GM10847 (cell line): Measurements from ENCODE around the gene SPTBN1.

Source experiments
- POLR2A ChIP-seq: IDR thresholded peaks from 2 replicates; pipeline ENCODE4 v1.6.1; 2011; ENCODE audit not compliant: insufficient read length; ENCODE audit errors: extremely low read depth

Gene SPTBN1

DNA sequence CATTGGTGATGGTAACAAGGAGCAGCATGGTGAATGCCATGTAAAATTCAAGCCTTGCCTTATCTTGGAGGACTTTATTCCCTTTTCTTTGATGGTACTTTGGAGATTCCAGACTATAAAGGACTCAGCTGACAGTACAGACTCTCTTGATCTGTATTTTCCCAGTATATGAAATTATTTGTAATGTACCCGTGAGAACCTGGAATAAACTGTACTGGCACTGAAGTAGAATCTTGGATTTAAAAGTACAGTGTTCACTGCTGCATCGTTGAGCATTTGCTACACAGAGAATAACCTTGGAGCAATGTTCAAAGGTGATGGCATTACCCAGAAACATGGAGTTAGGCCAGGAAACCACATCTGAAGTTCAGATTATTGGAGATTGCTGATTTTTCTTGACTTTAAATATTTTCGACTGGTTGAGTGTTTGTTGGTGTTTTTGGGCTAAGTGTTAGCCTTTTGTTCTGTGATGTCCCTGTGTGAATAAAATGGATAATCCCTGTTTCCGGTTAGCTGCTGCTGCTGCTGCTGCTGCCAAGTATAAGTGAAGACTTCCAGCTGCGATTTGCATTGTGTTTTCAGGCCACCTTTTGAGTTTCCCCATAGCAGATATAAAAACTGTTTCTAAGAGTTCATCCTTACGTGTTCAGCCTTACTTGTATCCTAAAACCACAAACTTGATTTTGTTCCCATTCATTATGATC is 122.0 kb downstream of the SPTBN1 start:
- no peak for TF ChIP-seq POLR2A

DNA sequence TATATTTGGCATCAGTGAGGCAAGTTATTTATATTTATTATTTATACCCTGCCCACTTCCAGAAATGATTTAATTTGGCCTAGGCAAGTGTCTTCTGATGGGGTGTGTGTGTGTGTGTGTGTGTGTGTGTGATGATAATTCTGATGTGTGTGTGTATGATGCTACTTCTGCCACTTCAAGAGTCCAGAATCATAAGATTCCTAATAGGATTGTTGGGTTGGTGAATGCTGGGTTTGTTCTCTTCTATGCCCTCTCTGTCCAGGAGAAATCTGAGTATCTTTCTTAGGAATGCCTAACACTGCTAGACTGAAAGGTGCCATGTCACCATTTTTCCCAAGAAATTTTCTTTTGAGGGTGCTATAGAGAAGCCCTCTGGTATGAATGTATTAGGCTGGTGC is 122.5 kb downstream of the SPTBN1 start:
- TF ChIP-seq POLR2A: no peak

DNA sequence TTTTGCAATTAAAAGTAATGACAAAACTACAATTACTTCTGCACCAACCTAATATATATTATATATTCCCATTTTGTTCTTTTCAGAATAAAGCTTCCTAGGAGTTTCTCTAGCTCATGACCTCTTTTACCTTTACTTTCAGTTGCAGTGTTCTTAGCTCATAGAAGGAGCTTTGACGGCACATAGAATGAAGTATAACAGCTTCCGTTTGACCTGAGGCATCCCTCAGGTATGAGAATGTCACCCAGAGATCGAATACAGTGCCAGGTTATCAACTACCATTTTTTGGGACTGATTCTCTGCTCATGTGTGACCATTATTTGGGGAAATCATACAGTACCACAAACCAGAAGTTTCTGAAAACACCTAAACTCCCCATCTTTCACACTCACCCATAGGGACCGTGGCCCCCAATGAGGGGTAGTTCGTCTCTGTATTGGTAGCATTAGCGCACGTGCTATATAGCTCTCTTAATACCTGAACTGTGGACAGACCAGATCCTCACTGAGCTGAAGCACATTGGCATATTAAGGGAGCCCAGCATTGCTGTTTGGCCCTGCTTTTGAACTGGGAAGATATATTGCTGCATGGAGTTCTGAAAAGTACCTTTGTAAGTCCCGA is 123.0 kb downstream of the SPTBN1 start:
- TF ChIP-seq POLR2A: no peak

DNA sequence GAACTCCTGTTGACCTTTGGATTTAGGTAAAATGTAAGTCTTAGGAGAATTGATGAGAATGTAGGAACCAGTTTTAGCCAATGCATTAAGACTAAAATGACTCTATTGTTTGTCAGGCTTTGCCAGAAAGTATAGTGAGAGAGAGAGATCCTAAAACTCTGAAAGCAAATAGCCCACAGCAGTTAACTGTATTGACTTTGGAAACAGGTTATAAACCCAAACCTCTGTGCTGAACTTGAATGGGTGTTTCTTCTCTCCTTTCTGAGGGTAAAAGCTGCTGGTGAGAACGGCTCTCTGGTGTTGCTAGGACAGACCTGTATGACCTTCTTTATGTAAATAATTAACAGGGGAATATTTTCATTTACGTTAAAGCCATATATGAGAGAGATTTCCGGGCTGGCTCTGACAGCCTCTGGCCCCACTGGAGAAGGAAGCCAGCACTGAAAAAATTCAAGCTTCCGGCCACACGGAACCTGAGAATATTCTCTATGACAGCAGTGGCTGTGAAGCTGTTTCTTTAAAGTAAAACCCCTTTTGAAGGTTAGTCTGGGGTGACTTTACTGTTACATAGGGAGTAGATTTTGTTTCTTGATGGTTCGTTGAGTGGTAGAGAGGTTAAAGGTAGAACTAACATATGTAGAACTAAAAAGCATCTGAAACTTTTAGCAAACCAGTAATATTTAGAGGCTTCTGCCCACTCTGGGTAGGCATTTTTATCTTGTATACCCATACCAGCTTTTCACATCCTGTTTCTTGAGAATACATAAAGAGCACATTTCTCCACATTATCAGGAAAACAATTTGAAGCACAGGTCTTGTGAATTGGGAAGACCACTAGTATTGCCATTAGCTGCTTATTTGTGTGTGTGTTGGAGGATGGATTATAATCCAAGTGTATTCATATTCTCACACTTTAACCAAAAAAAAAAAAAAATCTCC is 123.8 kb downstream of the SPTBN1 start:
- TF ChIP-seq POLR2A: no peak

DNA sequence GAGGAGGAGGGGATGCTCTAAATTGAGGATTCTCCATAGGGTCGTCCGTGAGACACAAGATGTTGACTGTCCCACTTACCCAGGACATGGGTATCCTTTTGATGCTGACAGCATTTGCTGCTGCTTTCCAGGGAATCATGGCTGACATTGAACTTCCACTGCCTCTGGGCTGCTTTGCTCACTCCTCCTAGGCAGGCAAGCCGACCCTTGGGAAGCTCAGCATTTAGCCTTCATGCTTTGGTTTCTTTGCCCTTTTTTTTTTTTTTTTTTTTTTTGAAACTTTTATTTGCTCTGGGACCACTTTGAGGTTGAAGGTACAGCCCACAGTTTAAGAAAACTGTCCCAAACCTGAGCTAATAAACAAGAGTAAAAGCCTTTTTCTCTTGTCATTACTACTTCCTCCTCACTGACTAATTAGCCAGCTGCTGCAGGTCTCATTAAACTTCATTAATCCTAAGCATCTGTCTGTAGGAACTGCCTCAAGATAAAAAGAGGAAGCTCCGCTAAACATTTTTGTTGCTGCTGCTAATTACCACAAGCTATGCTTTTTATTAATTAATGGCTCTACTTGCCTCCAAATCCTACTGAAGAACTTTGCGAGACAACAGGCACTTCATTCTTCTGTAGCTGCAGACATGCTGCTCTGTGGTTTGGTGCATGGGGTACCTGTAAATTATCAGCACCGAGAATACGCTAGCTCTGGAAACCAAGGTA is 125.4 kb downstream of the SPTBN1 start:
- TF ChIP-seq POLR2A: no peak

DNA sequence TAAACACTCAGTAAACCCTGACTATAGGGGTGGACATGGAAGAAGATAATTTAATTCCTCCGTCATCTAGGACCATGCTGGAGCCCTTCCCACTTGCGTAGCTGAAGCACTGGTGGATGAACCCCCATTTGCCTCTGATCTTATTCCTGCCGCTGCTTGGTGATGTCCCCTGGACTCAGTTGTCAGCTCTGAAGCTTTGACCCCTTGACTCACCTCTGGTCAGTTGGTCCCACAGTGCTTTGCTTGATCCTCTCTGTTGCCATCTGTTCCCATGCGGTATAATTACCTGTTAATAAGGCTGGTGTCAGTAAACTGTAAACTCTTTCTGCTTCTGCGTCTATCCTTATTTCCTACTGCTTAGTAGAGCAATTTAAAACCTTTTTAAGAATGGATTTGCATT is 126.9 kb downstream of the SPTBN1 start:
- no peak for TF ChIP-seq POLR2A

DNA sequence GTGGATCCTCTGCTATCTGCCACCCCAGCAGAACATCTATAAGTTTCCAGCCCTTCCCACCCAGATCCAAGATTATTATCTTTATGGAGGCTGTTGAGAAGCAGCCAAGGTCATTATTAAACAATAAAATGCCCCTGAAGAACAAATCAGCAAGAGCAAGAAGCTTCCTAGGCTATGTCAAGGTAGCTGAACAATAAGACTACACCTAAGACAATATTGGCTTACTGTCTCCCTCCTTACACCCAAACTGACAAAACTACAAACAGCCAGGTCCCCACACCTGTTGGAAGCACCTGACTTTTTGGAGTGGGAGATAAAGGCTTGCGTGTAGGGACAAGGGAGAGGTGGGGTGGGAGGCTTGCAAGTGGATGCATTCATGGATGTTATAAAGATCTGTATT is 128.5 kb downstream of the SPTBN1 start:
- TF ChIP-seq POLR2A: no peak

DNA sequence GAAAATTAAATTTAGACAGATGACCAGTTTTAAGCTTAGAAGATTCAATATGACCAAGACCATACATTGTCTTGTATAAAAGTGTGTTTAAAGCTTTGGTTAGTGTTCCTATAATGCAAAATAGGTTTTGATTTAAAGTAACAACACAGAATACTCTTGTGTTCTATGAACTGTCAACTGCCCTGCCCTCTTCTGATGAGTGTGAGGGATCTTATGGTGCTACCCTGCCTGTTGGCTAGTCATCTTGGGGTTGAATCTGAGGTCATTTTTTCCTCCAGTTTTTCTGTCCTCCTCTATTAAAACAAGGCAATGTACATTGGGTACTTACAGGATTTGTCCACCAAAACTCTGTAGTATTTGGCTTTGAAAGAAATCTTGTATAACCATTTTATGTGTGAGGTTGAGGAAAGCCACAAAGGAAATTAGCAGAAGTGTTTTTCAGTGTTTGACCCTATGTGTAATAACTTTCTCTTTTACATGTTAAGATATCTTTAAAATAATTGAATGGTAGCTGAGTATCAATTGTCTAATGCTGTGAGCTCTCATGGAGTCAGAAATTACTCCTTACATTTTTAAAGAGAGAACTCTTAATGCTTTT is 129.1 kb downstream of the SPTBN1 start:
- TF ChIP-seq POLR2A: no peak

DNA sequence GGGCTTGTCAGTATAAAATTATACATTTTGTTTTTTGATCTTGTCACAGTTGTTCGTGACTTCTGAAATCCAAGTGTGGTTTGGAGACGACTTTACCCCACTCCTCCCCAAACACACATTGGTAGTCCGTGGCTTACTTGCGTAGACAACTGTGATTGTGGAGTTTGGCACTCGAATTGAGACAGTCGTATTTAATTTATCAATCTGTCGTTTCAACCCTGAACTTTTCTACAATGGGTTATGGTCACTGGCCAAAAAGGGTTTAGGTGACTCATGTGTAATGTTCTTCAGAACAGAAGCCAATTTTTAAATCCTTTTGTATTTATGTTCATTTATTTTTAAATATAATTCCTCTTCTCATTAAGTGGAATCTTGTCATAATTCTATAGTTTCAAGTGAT is 129.9 kb downstream of the SPTBN1 start:
- TF ChIP-seq POLR2A: no peak

DNA sequence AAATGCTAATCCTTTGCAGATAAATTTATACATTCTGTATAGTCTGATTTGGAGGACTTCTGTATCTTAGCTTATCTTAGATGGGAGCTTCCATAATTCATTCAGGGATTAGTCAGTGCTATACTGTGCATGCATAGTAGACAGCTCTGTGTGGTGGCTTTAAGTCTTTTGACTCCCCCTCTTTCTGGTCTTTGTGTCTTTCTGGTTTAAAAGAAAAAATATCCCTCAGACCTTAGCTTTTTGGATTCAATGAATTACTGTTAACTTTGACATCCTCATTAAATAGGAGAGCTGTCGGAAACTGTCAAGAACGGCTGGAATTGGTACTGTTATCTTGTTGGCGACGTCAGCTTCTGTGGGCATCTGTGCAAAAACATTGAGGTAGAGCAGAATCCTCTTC is 130.4 kb downstream of the SPTBN1 start:
- TF ChIP-seq POLR2A: no peak

DNA sequence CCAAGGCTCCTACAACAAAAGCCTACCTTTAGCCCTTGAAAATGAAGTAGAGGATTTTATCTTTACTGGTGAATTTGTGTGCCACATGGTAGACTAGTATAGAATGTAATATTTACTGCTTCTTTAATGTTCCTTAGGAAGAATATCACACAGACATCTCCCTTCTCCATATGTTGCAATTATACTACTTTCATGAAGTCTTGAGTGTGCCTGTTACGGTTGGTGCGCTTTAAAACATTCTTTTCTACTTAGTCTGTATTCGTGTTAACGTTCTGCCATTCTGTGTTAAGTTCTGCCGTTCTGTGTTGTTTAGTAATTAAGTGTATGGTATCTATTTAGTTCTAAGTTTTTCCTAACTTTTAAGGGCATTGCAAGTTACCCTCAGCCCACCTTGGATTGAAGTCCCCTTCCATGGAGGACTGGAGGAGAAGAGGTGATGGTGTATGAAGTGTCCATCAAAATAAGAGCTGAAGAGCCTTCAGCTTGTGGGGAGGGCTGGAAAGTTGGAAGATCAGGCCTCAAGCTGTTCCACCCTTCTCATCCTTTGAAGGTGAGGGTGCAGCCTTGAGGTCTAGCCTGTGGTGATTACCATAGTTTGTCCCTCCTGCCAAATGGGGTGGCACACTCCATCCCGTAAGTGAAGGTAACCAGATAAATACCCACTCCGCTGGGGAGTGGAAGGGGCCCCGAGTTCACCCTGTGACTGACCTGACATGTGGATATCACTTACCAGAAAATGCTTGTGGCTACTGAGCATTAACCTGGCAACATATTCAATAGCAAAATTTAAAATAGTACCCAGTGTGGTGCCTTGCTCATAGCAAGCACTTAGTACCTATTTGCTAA is 131.3 kb downstream of the SPTBN1 start:
- TF ChIP-seq POLR2A: no peak

DNA sequence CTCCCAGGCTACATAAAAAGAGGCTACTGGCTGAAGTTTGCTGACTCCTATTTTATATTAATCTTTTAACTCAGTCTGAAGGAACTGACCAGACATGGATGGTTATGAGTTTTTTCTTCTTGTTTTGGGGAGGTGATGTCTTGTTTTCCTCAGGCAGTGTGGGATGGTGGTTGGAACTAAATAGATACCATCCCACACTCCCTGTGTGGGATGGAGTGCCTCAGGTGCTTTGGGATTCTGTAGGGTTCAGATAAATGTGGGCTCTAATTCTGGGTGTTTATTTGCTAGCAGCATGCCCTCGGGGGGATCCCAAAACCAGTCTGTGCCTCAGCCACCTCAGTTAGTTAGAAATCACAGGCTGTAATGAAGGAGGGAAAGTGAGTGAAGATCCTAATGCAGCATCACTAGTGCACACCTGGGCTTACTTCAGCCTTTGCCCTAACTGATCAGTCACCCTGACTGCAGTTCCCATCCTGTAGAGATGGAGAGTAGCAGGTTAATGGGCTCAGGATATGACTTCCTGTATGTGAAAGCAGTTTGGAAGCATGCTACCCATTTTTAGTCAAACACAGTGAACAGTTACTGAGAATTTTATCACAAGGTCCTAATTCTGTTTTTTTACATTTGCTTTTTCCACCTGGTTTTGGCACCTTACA is 132.2 kb downstream of the SPTBN1 start:
- TF ChIP-seq POLR2A: no peak

DNA sequence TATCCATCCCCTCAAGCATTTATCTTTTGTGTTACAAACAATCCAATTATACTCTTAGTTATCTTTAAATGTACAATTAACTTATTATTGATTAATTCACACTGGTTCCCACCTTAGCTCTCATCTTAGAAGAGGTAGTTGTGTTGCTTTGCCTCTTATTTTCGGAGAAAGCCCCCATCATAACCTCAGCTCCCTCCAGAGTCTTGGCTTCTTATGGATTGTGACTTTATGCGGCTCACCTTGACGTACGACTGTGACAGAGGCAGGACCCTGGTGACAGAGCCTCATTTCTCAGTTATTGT is 132.9 kb downstream of the SPTBN1 start:
- TF ChIP-seq POLR2A: no peak
